Vagina (tissue), 2 donors: ENCODE data around the gene BMF. TPM values are rescaled to one million over a fixed set of nuclear protein-coding genes. Genes with fewer than 3 reads are reported as not detected.

Experiments used
- DNase-seq, 2 donors: peaks; one replicate each; pipeline ENCODE4 v3.0.0-alpha.2; 2017; ENCODE audit errors: extremely low spot score in 2 of 2
- H3K27ac ChIP-seq: fragments of 200-600 bp; sonication (generic); one replicate; pipeline ENCODE4 v1.5.1; 2019
- H3K27me3 ChIP-seq: fragments of 200-600 bp; sonication (generic); one replicate; pipeline ENCODE4 v1.5.1; 2019
- H3K36me3 ChIP-seq, 2 donors: fragments of 200-600 bp; sonication (generic); one replicate each; pipeline ENCODE4 v1.5.1; 2017 to 2019
- H3K4me1 ChIP-seq: fragments of 200-600 bp; sonication (generic); one replicate; pipeline ENCODE4 v1.5.1; 2019
- H3K4me3 ChIP-seq, 2 donors: fragments of 200-600 bp; sonication (generic); 1 replicate in 1 of 2; 2 replicates in 1 of 2; pipeline ENCODE4 v1.5.1; 2016 to 2019
- H3K9me3 ChIP-seq: fragments of 200-600 bp; sonication (generic); one replicate; pipeline ENCODE4 v1.5.1; 2019
- CTCF ChIP-seq, 3 experiments: fragments of 450-650 bp in 2 of 3; fragments of 200-600 bp in 1 of 3; sonication (generic) in 1 of 3; IDR thresholded peaks; one replicate each; pipeline ENCODE4 v1.5.1; 2017 to 2019; ENCODE audit warnings: antibody characterized with exemption in 3 of 3, mild to moderate bottlenecking in 2 of 3, moderate library complexity in 2 of 3
- POLR2A ChIP-seq, 2 donors: fragments of 450-650 bp; IDR thresholded peaks; one replicate each; pipeline ENCODE4 v1.6.1; 2017; ENCODE audit warnings: antibody characterized with exemption in 2 of 2, mild to moderate bottlenecking in 2 of 2, moderate library complexity in 2 of 2
- POLR2AphosphoS5 ChIP-seq, 2 donors: sonication (generic); formaldehyde crosslinking; IDR thresholded peaks; one replicate each; pipeline ENCODE4 v1.9.0; 2017; ENCODE audit warnings: antibody characterized with exemption in 2 of 2, mild to moderate bottlenecking in 2 of 2, low read depth in 1 of 2; ENCODE audit not compliant: insufficient read depth in 1 of 2
- intact Hi-C: fragments of 100-400 bp; cut with DNase I; formaldehyde crosslinking; loops from one replicate; pipeline ENCODE4 v1.15.1; 2023
- total RNA-seq: library from RNA; depleted of rRNA; stranded (reverse); fragments of >200 nt; gene quantifications from one replicate; pipeline ENCODE4 v1.2.3, GENCODE V29; 2016

Gene BMF
- total RNA-seq, 1 donor from 2014 or later: 2.9 TPM

- Histone ChIP-seq H3K27me3 (no peaks in the 10 kb centered on the region), H3K27ac (no peak overlapping the region), H3K9me3 (no peaks in the 10 kb centered on the region), H3K4me1 (peaks cover 43% of the 10 kb centered on the region), H3K4me3 (no peak overlapping the region), H3K36me3 (no peaks in the 10 kb centered on the region)
- intact Hi-C loops: no loop called here
- TF ChIP-seq POLR2AphosphoS5 (IDR thresholded peaks at IDR 0.05; ENCODE audit: insufficient read depth in 1 of 2, low read depth in 1 of 2) (no peak), POLR2A (IDR thresholded peaks at IDR 0.05) (no peak), CTCF (IDR thresholded peaks at IDR 0.05) (no peak)
- peak in 1 of 2 donors; percentile 84 for DNase-seq
Measured at GRCh38 chr15:40050788-40051470, 57.8 kb downstream of the BMF start.

DNA sequence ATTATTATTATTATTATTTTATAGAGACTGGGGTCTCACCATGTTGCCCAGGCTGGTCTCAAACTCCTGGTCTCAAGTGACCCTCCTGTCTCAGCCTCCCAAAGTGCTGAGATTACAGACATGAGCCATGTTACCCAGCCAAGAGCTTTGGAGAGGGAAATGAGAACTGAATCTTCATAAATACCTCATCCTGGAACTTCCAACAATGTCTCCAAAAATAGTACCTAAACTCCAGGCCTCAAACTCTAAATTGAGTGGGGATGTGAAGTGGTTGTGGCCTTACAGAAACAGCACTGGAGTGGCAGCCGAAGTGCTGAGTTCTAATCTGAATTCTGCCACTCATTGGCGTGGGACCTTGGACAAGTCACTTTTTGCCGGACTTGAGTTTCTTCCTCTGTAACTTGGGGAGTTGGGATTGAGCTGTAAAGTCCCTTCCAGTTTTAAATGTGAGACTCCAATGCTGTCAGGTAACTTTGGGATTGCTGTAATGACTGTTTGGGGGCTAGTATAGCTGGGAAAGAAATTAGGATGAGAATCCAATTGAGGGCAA lies 59.7 kb downstream of the BMF start:
- intact Hi-C loops: loop anchor here (5.0 kb wide), 4 partner anchors 48 to 262 kb away; no protein-coding TSS in a partner anchor
- TF ChIP-seq CTCF (IDR thresholded peaks at IDR 0.05) (no peak), POLR2AphosphoS5 (IDR thresholded peaks at IDR 0.05; ENCODE audit: insufficient read depth in 1 of 2, low read depth in 1 of 2) (no peak), POLR2A (IDR thresholded peaks at IDR 0.05) (no peak)
- Histone ChIP-seq H3K9me3 (no peaks in the 10 kb centered on the region), H3K27ac (no peak overlapping the region), H3K4me3 (no peak overlapping the region), H3K36me3 (no peaks in the 10 kb centered on the region), H3K27me3 (no peaks in the 10 kb centered on the region), H3K4me1 (peaks cover 50% of the 10 kb centered on the region)
- DNase-seq: peak in 1 of 2 donors; percentile 52

DNA sequence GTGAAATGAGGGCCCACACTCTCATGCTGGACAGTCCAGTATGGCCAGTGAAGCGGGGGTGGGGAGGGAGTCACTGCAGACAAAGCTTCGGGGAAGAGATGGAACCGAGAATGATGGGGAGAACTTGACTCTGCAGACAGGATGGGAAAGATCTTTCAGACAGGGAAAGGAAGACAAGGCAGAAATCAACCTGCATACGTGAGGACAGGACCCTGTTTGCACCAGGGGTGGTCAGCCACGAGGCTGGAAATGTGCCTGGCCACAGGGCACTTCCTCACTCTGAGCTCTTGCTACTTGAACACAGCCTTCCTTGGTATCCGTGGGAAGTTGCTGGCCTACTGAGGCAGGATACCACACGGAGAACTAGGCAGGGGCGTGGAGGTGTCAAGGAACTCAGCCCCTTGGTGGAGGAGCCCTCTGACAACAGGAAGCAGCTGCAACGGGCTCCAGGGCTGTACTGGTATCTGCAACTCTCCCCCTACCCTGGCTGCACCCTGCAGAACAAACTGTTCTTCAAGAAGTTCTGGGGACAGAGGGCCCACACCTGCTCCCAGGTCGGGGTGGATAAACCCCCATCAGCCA lies 60.4 kb downstream of the BMF start:
- Histone ChIP-seq H3K4me3 (no peak overlapping the region), H3K27ac (peak overlapping the region; percentile 43), H3K27me3 (no peaks in the 10 kb centered on the region), H3K9me3 (no peaks in the 10 kb centered on the region), H3K4me1 (peaks cover 50% of the 10 kb centered on the region), H3K36me3 (no peaks in the 10 kb centered on the region)
- peak in 1 of 2 donors; percentile 84 for DNase-seq
- TF ChIP-seq CTCF (IDR thresholded peaks at IDR 0.05) (no peak), POLR2A (IDR thresholded peaks at IDR 0.05) (no peak), POLR2AphosphoS5 (IDR thresholded peaks at IDR 0.05; ENCODE audit: insufficient read depth in 1 of 2, low read depth in 1 of 2) (no peak)
- intact Hi-C loops: loop anchor here (5.0 kb wide), 4 partner anchors 49 to 261 kb away; no protein-coding TSS in a partner anchor

DNA sequence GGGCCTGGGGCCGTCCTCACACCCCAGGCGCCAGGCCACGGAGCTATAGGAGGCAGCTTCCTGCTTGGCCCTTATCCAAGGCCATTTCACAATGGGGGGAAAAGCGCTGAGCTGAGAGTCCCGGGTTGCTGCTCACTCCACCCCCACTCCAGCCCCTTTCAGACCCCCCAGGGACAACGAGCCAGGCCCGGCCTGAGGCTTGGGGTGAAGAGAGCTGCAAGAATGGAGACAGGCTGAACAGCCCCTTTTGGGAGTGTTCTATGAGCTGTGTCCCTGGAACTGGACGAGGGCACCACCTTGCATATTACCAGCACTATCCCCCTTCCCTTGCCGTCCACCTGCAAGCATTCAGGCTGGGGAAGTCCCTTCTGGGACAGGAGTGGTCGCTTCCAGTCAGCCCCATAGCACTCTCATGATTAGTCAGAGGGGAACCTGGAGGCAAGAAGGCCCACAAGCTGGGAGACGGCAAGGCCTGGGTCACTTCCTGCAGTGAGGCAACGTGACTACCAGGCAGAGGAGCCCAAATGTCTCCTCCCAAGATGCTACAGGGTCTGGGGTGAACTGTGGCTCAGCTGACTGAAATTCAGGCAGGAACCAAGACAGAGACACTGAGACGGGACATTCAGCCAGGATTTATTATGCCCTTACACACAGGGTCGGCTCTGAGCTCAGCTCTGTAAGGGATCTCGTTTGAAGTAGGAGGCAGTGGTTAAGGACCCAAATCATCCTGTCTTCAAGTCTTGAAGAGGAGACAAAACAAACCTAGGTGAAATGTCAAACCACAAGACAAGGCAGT lies 61.1 kb downstream of the BMF start:
- intact Hi-C loops: loop anchor here (5.0 kb wide), 4 partner anchors 50 to 260 kb away; no protein-coding TSS in a partner anchor
- no peak overlapping the region for H3K4me3 ChIP-seq
- no peaks in the 10 kb centered on the region for H3K9me3 ChIP-seq
- no peaks in the 10 kb centered on the region for H3K36me3 ChIP-seq
- no peaks in the 10 kb centered on the region for H3K27me3 ChIP-seq
- peak in 1 of 2 donors; percentile 88 for DNase-seq
- peak overlapping the region; percentile 43 for H3K27ac ChIP-seq
- peaks cover 50% of the 10 kb centered on the region for H3K4me1 ChIP-seq
- TF ChIP-seq CTCF (IDR thresholded peaks at IDR 0.05) (no peak), POLR2A (IDR thresholded peaks at IDR 0.05) (no peak), POLR2AphosphoS5 (IDR thresholded peaks at IDR 0.05; ENCODE audit: insufficient read depth in 1 of 2, low read depth in 1 of 2) (no peak)
